Measurements from ENCODE around the gene ALG9.

DNA sequence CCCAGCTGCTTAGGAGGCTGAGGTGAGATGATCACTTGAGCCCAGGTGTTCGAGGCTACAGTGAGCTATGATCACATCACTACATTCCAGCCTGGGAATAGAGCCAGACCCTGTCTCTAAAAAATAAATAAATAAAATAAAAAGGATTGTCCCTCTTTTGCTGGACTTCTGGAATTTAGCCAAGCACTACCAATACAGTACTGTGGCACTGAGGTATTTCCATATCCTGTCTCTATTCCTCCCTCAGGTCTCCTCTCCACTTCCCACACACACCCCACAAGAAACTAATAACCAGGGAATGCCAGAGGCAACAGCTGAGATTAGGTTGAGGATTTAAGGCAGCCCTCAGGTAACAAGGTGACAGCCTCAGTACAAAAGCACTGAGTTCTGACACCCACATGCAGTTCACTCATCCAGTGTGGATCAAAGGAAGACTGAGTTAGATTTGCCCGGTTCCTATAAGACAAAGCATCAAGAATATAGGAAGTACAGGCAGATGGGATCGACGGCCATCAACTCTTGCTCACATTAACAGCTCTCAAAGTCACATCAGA is 100.7 kb downstream of the ALG9 start:
- TF ChIP-seq, protein P1, sequence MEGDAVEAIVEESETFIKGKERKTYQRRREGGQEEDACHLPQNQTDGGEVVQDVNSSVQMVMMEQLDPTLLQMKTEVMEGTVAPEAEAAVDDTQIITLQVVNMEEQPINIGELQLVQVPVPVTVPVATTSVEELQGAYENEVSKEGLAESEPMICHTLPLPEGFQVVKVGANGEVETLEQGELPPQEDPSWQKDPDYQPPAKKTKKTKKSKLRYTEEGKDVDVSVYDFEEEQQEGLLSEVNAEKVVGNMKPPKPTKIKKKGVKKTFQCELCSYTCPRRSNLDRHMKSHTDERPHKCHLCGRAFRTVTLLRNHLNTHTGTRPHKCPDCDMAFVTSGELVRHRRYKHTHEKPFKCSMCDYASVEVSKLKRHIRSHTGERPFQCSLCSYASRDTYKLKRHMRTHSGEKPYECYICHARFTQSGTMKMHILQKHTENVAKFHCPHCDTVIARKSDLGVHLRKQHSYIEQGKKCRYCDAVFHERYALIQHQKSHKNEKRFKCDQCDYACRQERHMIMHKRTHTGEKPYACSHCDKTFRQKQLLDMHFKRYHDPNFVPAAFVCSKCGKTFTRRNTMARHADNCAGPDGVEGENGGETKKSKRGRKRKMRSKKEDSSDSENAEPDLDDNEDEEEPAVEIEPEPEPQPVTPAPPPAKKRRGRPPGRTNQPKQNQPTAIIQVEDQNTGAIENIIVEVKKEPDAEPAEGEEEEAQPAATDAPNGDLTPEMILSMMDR (IDR thresholded peaks at IDR 0.05) = no peak
- no peak for TF ChIP-seq MXD4 (CRISPR knock-in tag; IDR thresholded peaks at IDR 0.05; ENCODE audit: borderline replicate concordance)

Data from WTC11 (cell line).